ENCODE measurements around the gene PXT1.
"Not testable (repeated sequence)": the region's sequence is repeated elsewhere in the genome, so short reads cannot be mapped to it uniquely, and the experiment has no call there.

The PXT1 gene

GRCh38 chr6:36443471-36444428 is 1.1 kb upstream of the PXT1 start:
- no peak for DNase-seq

GRCh38 chr6:36442103-36442670 is 467 bp downstream of the PXT1 start:
- no peak for DNase-seq

- DNase-seq: peak; percentile 75
Measured at GRCh38 chr6:36441307-36441894, 1.3 kb downstream of the PXT1 start.

GRCh38 chr6:36436466-36436865 is 6.2 kb downstream of the PXT1 start:
- no peak for DNase-seq

GRCh38 chr6:36432151-36432671 is 10.4 kb downstream of the PXT1 start:
- no peak for DNase-seq

GRCh38 chr6:36431197-36431596 is 11.5 kb downstream of the PXT1 start:
- DNase-seq: no peak

GRCh38 chr6:36430351-36430750 is 12.3 kb downstream of the PXT1 start:
- DNase-seq: no peak

- DNase-seq: no peak
Measured at GRCh38 chr6:36428911-36429310, 13.7 kb downstream of the PXT1 start.

- DNase-seq: no peak
Measured at GRCh38 chr6:36426622-36427021, 16.0 kb downstream of the PXT1 start.

GRCh38 chr6:36423101-36423824 is 19.4 kb downstream of the PXT1 start:
- DNase-seq: peak; percentile 82

- DNase-seq: no peak
Measured at GRCh38 chr6:36422714-36423100, 19.9 kb downstream of the PXT1 start.

- DNase-seq: no peak
Measured at GRCh38 chr6:36419310-36419709, 23.3 kb downstream of the PXT1 start.

- DNase-seq: no peak
Measured at GRCh38 chr6:36418558-36418957, 24.1 kb downstream of the PXT1 start.

- DNase-seq: no peak
Measured at GRCh38 chr6:36414481-36414880, 28.2 kb downstream of the PXT1 start.

- DNase-seq: no peak
Measured at GRCh38 chr6:36413489-36414480, 28.9 kb downstream of the PXT1 start.

- not testable (repeated sequence) for DNase-seq
Measured at GRCh38 chr6:36409718-36410117, 32.9 kb downstream of the PXT1 start.

GRCh38 chr6:36404164-36404563 is 38.5 kb downstream of the PXT1 start:
- no peak for DNase-seq

- no peak for DNase-seq
Measured at GRCh38 chr6:36402481-36402880, 40.2 kb downstream of the PXT1 start.

- DNase-seq: no peak
Measured at GRCh38 chr6:36399970-36400369, 42.7 kb downstream of the PXT1 start.

- DNase-seq: no peak
Measured at GRCh38 chr6:36392621-36393020, 50.0 kb downstream of the PXT1 start.

- no peak for DNase-seq
Measured at GRCh38 chr6:36389353-36389752, 53.3 kb downstream of the PXT1 start.

Measured in NCI-H2081 treated with DMSO at 0.1 percent for 48 hours (cell line).